Panc1 (cell line): ENCODE results near the gene SNU13. TPM values are rescaled to one million over a fixed set of nuclear protein-coding genes. Genes with fewer than 3 reads are reported as not detected.

Experiments used
- ATAC-seq: fragments of 200-7000 bp; cut with Tn5 transposase; 2 replicates; pipeline ENCODE4 v1.9.1; 2020; ENCODE audit warnings: mild to moderate bottlenecking, moderate library complexity
- BruUV-seq: library from RNA; stranded (reverse); fragments of 400-500 nt; replicated peaks from 2 replicates; lab custom pipeline; 2021; lab: Mats Ljungman, UMichigan
- CTCF ChIA-PET: fragments of 300-600 bp; sonication (Branson Sonifier 250); formaldehyde crosslinking; loops from one replicate; lab custom pipeline; 2022; ENCODE audit warnings: antibody characterized with exemption; lab: Charles Lee
- POLR2A ChIA-PET: fragments of 300-600 bp; sonication (Branson Sonifier 250); formaldehyde crosslinking; loops from one replicate; lab custom pipeline; 2022; ENCODE audit warnings: antibody characterized with exemption; lab: Charles Lee
- DNase-seq: peaks from one replicate; pipeline ENCODE4 v3.0.0-alpha.2; 2010; ENCODE audit warnings: low read depth, low spot score
- H3K27ac ChIP-seq: 2 replicates; pipeline ENCODE4 v1.5.1; 2011; ENCODE audit warnings: mild to moderate bottlenecking, low read length, inconsistent platforms
- H3K27me3 ChIP-seq: fragments of 200-500 bp; sonication (Bioruptor generic); 2 replicates; pipeline ENCODE4 v1.6.0; 2014; ENCODE audit warnings: low read length, inconsistent platforms; ENCODE audit not compliant: control insufficient read depth, insufficient read depth
- H3K36me3 ChIP-seq: fragments of 200-500 bp; sonication (Bioruptor generic); 2 replicates; pipeline ENCODE4 v1.5.1; 2014; ENCODE audit warnings: inconsistent platforms, mild to moderate bottlenecking, low read length, moderate library complexity; ENCODE audit not compliant: control insufficient read depth, insufficient read depth
- H3K4me1 ChIP-seq: 2 replicates; pipeline ENCODE4 v1.5.1; 2011; ENCODE audit warnings: inconsistent platforms, mild to moderate bottlenecking, low read length, moderate library complexity; ENCODE audit not compliant: control insufficient read depth, insufficient read depth
- H3K4me3 ChIP-seq, 2 experiments: 2 replicates each; pipeline ENCODE4 v1.5.1; 2011 to 2012; ENCODE audit warnings: low read depth in 2 of 2, low read length in 2 of 2, mild to moderate bottlenecking in 2 of 2, inconsistent platforms in 1 of 2, moderate library complexity in 1 of 2
- H3K9me3 ChIP-seq: fragments of 200-500 bp; sonication (Bioruptor generic); 2 replicates; pipeline ENCODE4 v1.5.1; 2014; ENCODE audit warnings: low read depth, mild to moderate bottlenecking, inconsistent platforms, low read length, moderate library complexity; ENCODE audit not compliant: control insufficient read depth, insufficient read depth
- POLR2AphosphoS5 ChIP-seq: IDR thresholded peaks from 2 replicates; pipeline ENCODE4 v1.6.1; 2012; ENCODE audit warnings: mild to moderate bottlenecking, low read depth, low read length, moderate library complexity
- REST ChIP-seq, 2 experiments: IDR thresholded peaks; 2 replicates each; pipeline ENCODE4 v1.6.1; 2011 to 2012; ENCODE audit warnings: low read depth in 2 of 2, control low read depth in 1 of 2, low read length in 1 of 2, mild to moderate bottlenecking in 1 of 2, moderate library complexity in 1 of 2; ENCODE audit not compliant: insufficient read depth in 1 of 2
- SIN3A ChIP-seq: IDR thresholded peaks from 2 replicates; pipeline ENCODE4 v1.6.1; 2012; ENCODE audit warnings: low read depth, mild to moderate bottlenecking, low read length, moderate library complexity, borderline replicate concordance; ENCODE audit not compliant: insufficient read depth
- TCF7L2 ChIP-seq: IDR thresholded peaks from 2 replicates; pipeline ENCODE4 v1.6.1; 2011; ENCODE audit warnings: mild to moderate bottlenecking, low read depth, low read length, inconsistent platforms
- in situ Hi-C: cut with HindIII; loops from 2 replicates; pipeline ENCODE4 v1.10.0; 2016; ENCODE audit warnings: low sequenced_read_pairs, low pct_unique_long_range_greater_than_20kb
- intact Hi-C: fragments of 100-400 bp; cut with micrococcal nuclease; formaldehyde crosslinking; loops from one replicate; pipeline ENCODE4 v1.10.0; 2022; ENCODE audit not compliant: unreplicated experiment
- total RNA-seq: library from RNA; stranded (reverse); gene quantifications from one replicate; pipeline ENCODE4 v1.2.1, GENCODE V29; 2021; ENCODE audit not compliant: unreplicated experiment
- TF ChIP-seq, protein P1 (sequence below): fragments of 450-650 bp; IDR thresholded peaks from 2 replicates; pipeline ENCODE4 v1.5.1; 2017; ENCODE audit warnings: mild to moderate bottlenecking

The SNU13 gene
- total RNA-seq, 1 experiment from 2014 or later: 113 TPM

DNA sequence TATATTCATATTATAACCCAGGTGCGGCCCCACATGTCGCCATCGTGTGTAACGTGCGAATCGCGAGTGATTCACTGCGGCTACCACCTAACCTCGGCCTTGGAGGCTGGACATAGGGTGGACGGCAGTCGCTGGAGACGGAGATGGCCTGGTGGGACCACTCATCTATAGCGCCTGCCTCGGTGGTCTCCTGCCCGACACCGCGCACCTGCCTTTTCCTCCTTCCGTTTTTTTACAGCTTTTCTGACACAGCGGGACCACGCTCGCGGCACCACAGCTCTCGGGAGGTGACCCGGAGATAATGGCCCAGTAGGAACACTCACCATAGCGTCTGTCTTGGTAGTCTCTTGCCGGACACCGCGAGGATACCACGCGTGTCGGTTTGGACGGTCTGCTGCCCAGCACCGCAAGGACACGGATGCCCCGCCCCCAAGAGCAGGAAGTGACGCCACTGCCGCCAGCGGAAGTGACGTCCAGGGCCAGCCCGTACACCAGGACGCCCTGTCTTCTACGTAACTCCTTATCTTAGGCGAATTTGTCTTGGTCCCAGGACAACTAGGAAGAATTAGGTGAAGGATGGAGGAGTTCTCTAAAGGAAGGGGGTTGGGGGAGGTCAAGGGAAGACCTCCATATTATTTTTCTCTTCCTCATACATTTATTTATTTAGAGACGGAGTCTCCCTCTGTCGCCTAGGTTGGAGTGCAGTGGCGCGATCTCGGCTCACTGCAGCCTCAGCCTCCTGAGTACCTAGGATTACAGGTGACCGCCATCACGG, 6.4 kb downstream of the SNU13 start:
- peaks cover 5% of the 10 kb centered on the region for H3K36me3 ChIP-seq
- in situ Hi-C loops (no loop called here), intact Hi-C loops (no loop called here)
- DNase-seq: no peak
- H3K4me3 ChIP-seq: peak overlapping the region in 1 of 2 experiments; percentile 28; a peak in 1 of 4 replicates
- ChIA-PET POLR2A (no interaction called here), CTCF (no interaction called here)
- no TSS peak for BruUV-seq
- no peak overlapping the region for H3K27ac ChIP-seq
- H3K27me3 ChIP-seq: no peaks in the 10 kb centered on the region
- ATAC-seq: no peak
- no peaks in the 10 kb centered on the region; the same call in 1 of the 2 replicates for H3K4me1 ChIP-seq
- TF ChIP-seq TCF7L2 (no peak), REST (IDR thresholded peaks at IDR 0.05; ENCODE audit: insufficient read depth in 1 of 2, low read depth in 2 of 2, low read length in 1 of 2) (no peak)
- H3K9me3 ChIP-seq: no peaks in the 10 kb centered on the region

DNA sequence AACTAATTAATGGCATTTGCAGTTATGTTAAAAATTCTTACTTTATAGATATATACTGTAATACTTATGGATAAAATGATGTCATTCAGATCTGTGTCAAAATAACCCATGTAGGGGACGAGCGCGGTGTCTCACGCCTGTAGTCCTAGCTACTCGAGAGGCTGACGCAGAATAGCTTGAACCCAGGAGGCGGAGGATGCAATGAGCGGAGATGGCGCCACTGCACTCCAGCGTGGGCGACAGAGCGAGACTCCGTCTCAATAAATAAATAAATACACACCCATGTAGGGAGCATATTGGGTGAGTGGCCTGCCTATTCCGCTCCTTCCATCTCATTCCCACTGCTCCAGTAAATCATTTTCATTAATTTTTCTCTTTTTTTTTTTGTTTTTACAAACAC, 7.1 kb downstream of the SNU13 start:
- DNase-seq (no peak), ATAC-seq (no peak)
- CTCF ChIA-PET: no interaction called here
- Histone ChIP-seq H3K36me3 (peaks cover 5% of the 10 kb centered on the region), H3K4me3 (peak overlapping the region in 1 of 2 experiments; percentile 28; a peak in 1 of 4 replicates), H3K4me1 (no peaks in the 10 kb centered on the region), H3K27me3 (no peaks in the 10 kb centered on the region), H3K27ac (no peak overlapping the region), H3K9me3 (no peaks in the 10 kb centered on the region)
- TF ChIP-seq, protein P1, sequence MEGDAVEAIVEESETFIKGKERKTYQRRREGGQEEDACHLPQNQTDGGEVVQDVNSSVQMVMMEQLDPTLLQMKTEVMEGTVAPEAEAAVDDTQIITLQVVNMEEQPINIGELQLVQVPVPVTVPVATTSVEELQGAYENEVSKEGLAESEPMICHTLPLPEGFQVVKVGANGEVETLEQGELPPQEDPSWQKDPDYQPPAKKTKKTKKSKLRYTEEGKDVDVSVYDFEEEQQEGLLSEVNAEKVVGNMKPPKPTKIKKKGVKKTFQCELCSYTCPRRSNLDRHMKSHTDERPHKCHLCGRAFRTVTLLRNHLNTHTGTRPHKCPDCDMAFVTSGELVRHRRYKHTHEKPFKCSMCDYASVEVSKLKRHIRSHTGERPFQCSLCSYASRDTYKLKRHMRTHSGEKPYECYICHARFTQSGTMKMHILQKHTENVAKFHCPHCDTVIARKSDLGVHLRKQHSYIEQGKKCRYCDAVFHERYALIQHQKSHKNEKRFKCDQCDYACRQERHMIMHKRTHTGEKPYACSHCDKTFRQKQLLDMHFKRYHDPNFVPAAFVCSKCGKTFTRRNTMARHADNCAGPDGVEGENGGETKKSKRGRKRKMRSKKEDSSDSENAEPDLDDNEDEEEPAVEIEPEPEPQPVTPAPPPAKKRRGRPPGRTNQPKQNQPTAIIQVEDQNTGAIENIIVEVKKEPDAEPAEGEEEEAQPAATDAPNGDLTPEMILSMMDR: no peak
- no peak for TF ChIP-seq TCF7L2
- no peak for TF ChIP-seq REST (IDR thresholded peaks at IDR 0.05; ENCODE audit: insufficient read depth in 1 of 2, low read depth in 2 of 2, low read length in 1 of 2)
- TF ChIP-seq POLR2AphosphoS5: no peak
- TF ChIP-seq SIN3A: no peak
- intact Hi-C loops (no loop called here), in situ Hi-C loops (no loop called here)
- no TSS peak for BruUV-seq
- POLR2A ChIA-PET: no interaction called here
